ENCODE measurements around the gene CDYL.

GRCh38 chr6:4813055-4813454, 36.9 kb downstream of the CDYL start:
- TF ChIP-seq, protein P1, sequence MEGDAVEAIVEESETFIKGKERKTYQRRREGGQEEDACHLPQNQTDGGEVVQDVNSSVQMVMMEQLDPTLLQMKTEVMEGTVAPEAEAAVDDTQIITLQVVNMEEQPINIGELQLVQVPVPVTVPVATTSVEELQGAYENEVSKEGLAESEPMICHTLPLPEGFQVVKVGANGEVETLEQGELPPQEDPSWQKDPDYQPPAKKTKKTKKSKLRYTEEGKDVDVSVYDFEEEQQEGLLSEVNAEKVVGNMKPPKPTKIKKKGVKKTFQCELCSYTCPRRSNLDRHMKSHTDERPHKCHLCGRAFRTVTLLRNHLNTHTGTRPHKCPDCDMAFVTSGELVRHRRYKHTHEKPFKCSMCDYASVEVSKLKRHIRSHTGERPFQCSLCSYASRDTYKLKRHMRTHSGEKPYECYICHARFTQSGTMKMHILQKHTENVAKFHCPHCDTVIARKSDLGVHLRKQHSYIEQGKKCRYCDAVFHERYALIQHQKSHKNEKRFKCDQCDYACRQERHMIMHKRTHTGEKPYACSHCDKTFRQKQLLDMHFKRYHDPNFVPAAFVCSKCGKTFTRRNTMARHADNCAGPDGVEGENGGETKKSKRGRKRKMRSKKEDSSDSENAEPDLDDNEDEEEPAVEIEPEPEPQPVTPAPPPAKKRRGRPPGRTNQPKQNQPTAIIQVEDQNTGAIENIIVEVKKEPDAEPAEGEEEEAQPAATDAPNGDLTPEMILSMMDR (IDR thresholded peaks at IDR 0.05 in 4 of 5, conservative IDR thresholded peaks at IDR 0.05 in 1 of 5): no peak
- no peak for TF ChIP-seq POLR2A (IDR thresholded peaks at IDR 0.05)

Data from gastrocnemius medialis (tissue), 4 donors.